Stomach (tissue), 9 donors: ENCODE results near the gene C1QTNF8. TPM values are rescaled to one million over a fixed set of nuclear protein-coding genes. Genes with fewer than 3 reads are reported as not detected.

ENCODE experiments used
- DNase-seq, 2 donors: peaks; one replicate each; pipeline versions ENCODE4 v3.0.0 to v3.0.0-alpha.2; 2013 to 2019
- H3K27ac ChIP-seq, 5 donors: fragments of 200-600 bp in 4 of 5; sonication (generic) in 4 of 5; one replicate each; pipeline ENCODE4 v1.5.1; 2013 to 2019; ENCODE audit warnings: mild to moderate bottlenecking in 1 of 5, moderate library complexity in 1 of 5
- H3K27me3 ChIP-seq, 3 donors: fragments of 200-600 bp; sonication (generic); one replicate each; pipeline ENCODE4 v1.5.1; 2017 to 2019; ENCODE audit warnings: mixed run types in 1 of 3
- H3K36me3 ChIP-seq, 4 donors: fragments of 200-600 bp; sonication (generic); 1 replicate in 3 of 4; 2 replicates in 1 of 4; pipeline ENCODE4 v1.5.1; 2016 to 2019
- H3K4me1 ChIP-seq, 4 donors: fragments of 200-600 bp; sonication (generic); one replicate each; pipeline ENCODE4 v1.5.1; 2016 to 2019
- H3K4me3 ChIP-seq, 4 donors: fragments of 200-600 bp; sonication (generic) in 3 of 4; one replicate each; pipeline ENCODE4 v1.5.1; 2016 to 2019; ENCODE audit warnings: mild to moderate bottlenecking in 1 of 4
- H3K9me3 ChIP-seq, 4 donors: fragments of 200-600 bp; sonication (generic); one replicate each; pipeline ENCODE4 v1.5.1; 2016 to 2019
- CTCF ChIP-seq, 7 experiments: fragments of 450-650 bp in 4 of 7; fragments of 200-600 bp in 3 of 7; sonication (generic) in 3 of 7; IDR thresholded peaks; one replicate each; pipeline ENCODE4 v1.5.1; 2016 to 2019; ENCODE audit warnings: antibody characterized with exemption in 7 of 7, control low read depth in 2 of 7, mild to moderate bottlenecking in 1 of 7
- EP300 ChIP-seq: sonication (generic); formaldehyde crosslinking; IDR thresholded peaks from one replicate; pipeline ENCODE4 v1.6.1; 2017; ENCODE audit warnings: antibody characterized with exemption
- POLR2A ChIP-seq, 4 donors: fragments of 450-650 bp; IDR thresholded peaks; one replicate each; pipeline ENCODE4 v1.6.1; 2016; ENCODE audit warnings: antibody characterized with exemption in 4 of 4, control low read depth in 2 of 4, mild to moderate bottlenecking in 1 of 4, moderate library complexity in 1 of 4
- POLR2AphosphoS5 ChIP-seq, 3 donors: sonication (generic); formaldehyde crosslinking; IDR thresholded peaks; one replicate each; pipeline ENCODE4 v1.6.1; 2016; ENCODE audit warnings: antibody characterized with exemption in 3 of 3
- WGBS, 5 donors: extraction: QIAGEN DNeasy Blood & Tissue Kit in 3 of 5; methylation state at CpG; one replicate each; pipeline versions ENCODE4 v1.1.5 to v1.1.7; 2013 to 2018; 5-methylcytosine and 5-hydroxymethylcytosine counted together
- intact Hi-C: fragments of 100-400 bp; cut with DNase I; formaldehyde crosslinking; loops from one replicate; pipeline ENCODE4 v1.15.1; 2023; ENCODE audit warnings: low total_unique reads
- polyA plus RNA-seq, 3 donors: library from polyadenylated mRNA; stranded (reverse); fragments of 200-250 nt; gene quantifications; one replicate each; pipeline ENCODE4 v1.2.3, GENCODE V29; 2013
- total RNA-seq, 5 donors: library from RNA; depleted of rRNA; stranded (reverse); fragments of >200 nt; gene quantifications; one replicate each; pipeline versions ENCODE4 v1.1.0 to v1.2.3, GENCODE V29; 2014 to 2016
- donor health status: healthy with polysubstance abuse.
- donor health status: Bipolar disorder and iron deficiency.
- donor health status: healthy.

C1QTNF8 gene
- total and polyA plus RNA-seq, 8 donors = not detected

- no peaks in the 10 kb centered on the region for H3K36me3 ChIP-seq
- WGBS, 5 donors = 3 to 11% (median 5%) methylated on average over 10 to 61 of the region's 61 CpGs
- peak; percentile 69 to 87 for DNase-seq
- H3K9me3 ChIP-seq = no peaks in the 10 kb centered on the region
- H3K4me3 ChIP-seq = peak overlapping the region; percentile 15 to 33 (median 19)
- peak in 5 of 7 experiments; percentile 51 to 84 (median 72) for TF ChIP-seq CTCF (IDR thresholded peaks at IDR 0.05)
- TF ChIP-seq POLR2A (IDR thresholded peaks at IDR 0.05) = no peak
- peaks cover 2 to 100% (median 83%) of the 10 kb centered on the region in 3 donors for H3K27me3 ChIP-seq
- no peak overlapping the region for H3K27ac ChIP-seq
- intact Hi-C loops = no loop called here
- peaks cover 5 to 18% (median 14%) of the 10 kb centered on the region in 4 donors for H3K4me1 ChIP-seq
Measured at GRCh38 chr16:1102921-1103635, 7.0 kb upstream of the C1QTNF8 start.

DNA sequence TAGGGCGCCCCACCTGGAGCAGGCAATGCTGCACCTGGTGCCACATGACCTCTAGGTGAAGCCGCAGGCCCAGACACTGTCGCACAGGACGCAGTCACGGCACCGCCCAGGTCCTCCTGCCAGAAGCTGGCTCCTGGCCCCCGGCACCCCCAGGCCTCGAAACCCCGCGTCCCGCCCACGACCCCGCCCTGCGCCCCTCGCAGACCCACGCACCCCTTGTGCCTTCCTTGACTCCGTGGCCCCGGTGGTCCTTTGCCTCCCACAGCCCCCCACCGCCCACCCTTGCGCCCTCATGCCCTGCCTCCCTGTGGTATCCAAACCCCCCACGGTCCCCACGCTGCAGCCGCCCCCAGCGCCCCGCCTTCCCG lies 6.3 kb upstream of the C1QTNF8 start:
- WGBS, 5 donors = 39 to 47% (median 44%) methylated on average over 6 to 26 of the region's 26 CpGs

DNA sequence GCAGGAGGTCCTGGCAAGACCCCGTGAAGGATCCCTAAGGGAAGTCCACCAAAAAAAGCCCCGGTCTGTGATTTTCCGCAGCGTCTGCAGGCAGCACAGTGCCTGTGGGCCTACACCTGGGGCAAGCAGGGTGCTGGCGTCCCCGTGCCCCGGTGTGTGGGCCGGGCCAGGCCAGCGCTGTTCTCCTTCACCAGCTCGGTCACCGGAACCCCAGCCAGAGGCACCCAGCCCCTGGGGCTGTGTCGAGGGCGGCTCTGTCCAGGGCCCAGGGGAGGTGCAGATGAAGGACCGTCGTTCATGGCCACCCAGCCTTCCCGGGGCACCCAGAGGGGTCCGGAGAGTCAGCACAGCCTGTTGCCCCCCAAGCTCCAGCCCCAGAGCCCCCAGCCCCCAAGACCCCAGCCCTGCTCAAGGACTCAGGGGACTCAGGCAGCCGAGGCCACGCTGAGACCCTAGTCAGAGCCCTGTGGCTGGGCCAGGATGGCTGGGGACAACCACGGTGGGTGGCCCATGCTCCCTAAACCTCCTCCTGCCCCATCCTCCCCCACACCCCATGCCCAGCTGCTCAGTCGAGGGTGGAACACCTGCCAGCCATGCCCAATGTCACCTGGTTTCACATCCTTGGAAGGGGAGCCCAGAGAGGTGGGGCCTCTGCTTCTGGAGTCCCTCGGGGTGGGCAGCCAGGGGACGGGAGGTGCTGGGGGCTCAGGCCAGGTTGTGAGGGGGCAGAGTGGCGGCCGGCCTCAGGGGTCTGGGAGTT lies 5.7 kb upstream of the C1QTNF8 start:
- H3K27me3 ChIP-seq = peaks cover 4 to 100% (median 78%) of the 10 kb centered on the region in 3 donors
- TF ChIP-seq CTCF (IDR thresholded peaks at IDR 0.05) (no peak), POLR2AphosphoS5 (IDR thresholded peaks at IDR 0.05) (no peak), POLR2A (IDR thresholded peaks at IDR 0.05) (no peak), EP300 (no peak)
- H3K36me3 ChIP-seq = no peaks in the 10 kb centered on the region
- H3K9me3 ChIP-seq = no peaks in the 10 kb centered on the region
- peaks cover 5 to 18% (median 14%) of the 10 kb centered on the region in 4 donors for H3K4me1 ChIP-seq
- WGBS, 5 donors = 56 to 75% (median 69%) methylated on average over 12 to 25 of the region's 25 CpGs
- H3K27ac ChIP-seq = no peak overlapping the region
- intact Hi-C loops = no loop called here
- H3K4me3 ChIP-seq = no peak overlapping the region
- DNase-seq = no peak

More for the DNA sequence above, 6.3 kb upstream of the C1QTNF8 start:
- intact Hi-C loops = no loop called here
- no peak for TF ChIP-seq CTCF (IDR thresholded peaks at IDR 0.05)
- TF ChIP-seq POLR2A (IDR thresholded peaks at IDR 0.05) = no peak
- no peak for TF ChIP-seq POLR2AphosphoS5 (IDR thresholded peaks at IDR 0.05)
- Histone ChIP-seq H3K4me1 (peaks cover 5 to 18% (median 14%) of the 10 kb centered on the region in 4 donors), H3K27me3 (peaks cover 4 to 100% (median 82%) of the 10 kb centered on the region in 3 donors), H3K36me3 (no peaks in the 10 kb centered on the region), H3K4me3 (no peak overlapping the region), H3K9me3 (no peaks in the 10 kb centered on the region), H3K27ac (no peak overlapping the region)
- no peak for DNase-seq

DNA sequence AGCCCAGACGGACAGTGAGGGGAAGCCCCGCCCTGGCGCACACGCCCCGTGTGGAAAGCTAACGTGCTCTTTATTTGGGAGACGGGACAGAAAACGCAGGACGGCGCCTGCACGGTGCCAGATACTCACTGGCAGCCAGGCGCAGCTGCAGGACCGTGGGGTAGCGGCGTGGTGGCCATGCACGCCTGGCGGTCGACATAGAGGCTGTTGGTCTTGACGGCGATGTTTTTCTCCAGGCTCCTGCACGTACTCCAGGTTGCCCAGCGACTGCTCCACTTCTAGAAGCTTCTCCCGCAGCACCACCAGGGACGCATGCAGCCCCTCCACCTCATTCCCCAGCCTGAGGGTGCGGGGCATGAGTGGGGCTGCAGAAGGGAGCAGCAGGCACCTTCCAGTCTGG lies 5.1 kb upstream of the C1QTNF8 start:
- intact Hi-C loops = no loop called here
- peaks cover 5 to 18% (median 11%) of the 10 kb centered on the region in 4 donors for H3K4me1 ChIP-seq
- H3K27me3 ChIP-seq = peaks cover 4 to 100% (median 79%) of the 10 kb centered on the region in 3 donors
- DNase-seq = no peak
- no peaks in the 10 kb centered on the region for H3K36me3 ChIP-seq
- H3K27ac ChIP-seq = no peak overlapping the region
- 50 to 69% (median 58%) methylated on average over 23 to 25 of the region's 25 CpGs for WGBS, 5 donors
- no peaks in the 10 kb centered on the region for H3K9me3 ChIP-seq
- no peak overlapping the region for H3K4me3 ChIP-seq
- TF ChIP-seq CTCF (IDR thresholded peaks at IDR 0.05) (no peak), POLR2A (IDR thresholded peaks at IDR 0.05) (no peak), POLR2AphosphoS5 (IDR thresholded peaks at IDR 0.05) (no peak), EP300 (no peak)
